Measurements from ENCODE around the gene LEFTY1.

DNA sequence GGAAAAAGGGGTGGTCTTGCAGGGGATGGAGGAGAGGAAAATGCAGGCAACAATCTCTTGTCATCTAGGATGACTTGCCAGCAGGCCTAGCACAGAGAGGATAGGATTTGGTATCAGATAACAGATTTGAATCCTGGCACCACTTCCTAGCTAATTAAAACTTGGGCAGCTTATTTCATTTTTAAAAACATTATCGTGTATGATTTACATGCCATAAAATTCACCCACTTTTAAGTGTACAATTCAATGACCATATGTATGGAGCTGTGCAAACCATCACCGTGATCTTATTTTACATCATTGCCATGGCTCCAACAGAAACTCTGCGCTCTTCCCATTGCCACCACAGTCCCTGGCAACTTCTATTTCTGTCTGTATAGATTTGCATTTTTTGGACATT lies 28.2 kb upstream of the LEFTY1 start:
- TF ChIP-seq ZBTB8A (CRISPR knock-in tag; IDR thresholded peaks at IDR 0.05; ENCODE audit: borderline replicate concordance, low read depth) = no peak
- TF ChIP-seq XBP1 (CRISPR knock-in tag; IDR thresholded peaks at IDR 0.05) = no peak
- no peak for TF ChIP-seq CBX5 (CRISPR knock-in tag; IDR thresholded peaks at IDR 0.05; ENCODE audit: borderline replicate concordance)
- TF ChIP-seq, protein P1, sequence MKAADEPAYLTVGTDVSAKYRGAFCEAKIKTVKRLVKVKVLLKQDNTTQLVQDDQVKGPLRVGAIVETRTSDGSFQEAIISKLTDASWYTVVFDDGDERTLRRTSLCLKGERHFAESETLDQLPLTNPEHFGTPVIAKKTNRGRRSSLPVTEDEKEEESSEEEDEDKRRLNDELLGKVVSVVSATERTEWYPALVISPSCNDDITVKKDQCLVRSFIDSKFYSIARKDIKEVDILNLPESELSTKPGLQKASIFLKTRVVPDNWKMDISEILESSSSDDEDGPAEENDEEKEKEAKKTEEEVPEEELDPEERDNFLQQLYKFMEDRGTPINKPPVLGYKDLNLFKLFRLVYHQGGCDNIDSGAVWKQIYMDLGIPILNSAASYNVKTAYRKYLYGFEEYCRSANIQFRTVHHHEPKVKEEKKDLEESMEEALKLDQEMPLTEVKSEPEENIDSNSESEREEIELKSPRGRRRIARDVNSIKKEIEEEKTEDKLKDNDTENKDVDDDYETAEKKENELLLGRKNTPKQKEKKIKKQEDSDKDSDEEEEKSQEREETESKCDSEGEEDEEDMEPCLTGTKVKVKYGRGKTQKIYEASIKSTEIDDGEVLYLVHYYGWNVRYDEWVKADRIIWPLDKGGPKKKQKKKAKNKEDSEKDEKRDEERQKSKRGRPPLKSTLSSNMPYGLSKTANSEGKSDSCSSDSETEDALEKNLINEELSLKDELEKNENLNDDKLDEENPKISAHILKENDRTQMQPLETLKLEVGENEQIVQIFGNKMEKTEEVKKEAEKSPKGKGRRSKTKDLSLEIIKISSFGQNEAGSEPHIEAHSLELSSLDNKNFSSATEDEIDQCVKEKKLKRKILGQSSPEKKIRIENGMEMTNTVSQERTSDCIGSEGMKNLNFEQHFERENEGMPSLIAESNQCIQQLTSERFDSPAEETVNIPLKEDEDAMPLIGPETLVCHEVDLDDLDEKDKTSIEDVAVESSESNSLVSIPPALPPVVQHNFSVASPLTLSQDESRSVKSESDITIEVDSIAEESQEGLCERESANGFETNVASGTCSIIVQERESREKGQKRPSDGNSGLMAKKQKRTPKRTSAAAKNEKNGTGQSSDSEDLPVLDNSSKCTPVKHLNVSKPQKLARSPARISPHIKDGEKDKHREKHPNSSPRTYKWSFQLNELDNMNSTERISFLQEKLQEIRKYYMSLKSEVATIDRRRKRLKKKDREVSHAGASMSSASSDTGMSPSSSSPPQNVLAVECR (CRISPR knock-in tag; IDR thresholded peaks at IDR 0.05; ENCODE audit: borderline replicate concordance) = no peak
- TF ChIP-seq, protein P2, sequence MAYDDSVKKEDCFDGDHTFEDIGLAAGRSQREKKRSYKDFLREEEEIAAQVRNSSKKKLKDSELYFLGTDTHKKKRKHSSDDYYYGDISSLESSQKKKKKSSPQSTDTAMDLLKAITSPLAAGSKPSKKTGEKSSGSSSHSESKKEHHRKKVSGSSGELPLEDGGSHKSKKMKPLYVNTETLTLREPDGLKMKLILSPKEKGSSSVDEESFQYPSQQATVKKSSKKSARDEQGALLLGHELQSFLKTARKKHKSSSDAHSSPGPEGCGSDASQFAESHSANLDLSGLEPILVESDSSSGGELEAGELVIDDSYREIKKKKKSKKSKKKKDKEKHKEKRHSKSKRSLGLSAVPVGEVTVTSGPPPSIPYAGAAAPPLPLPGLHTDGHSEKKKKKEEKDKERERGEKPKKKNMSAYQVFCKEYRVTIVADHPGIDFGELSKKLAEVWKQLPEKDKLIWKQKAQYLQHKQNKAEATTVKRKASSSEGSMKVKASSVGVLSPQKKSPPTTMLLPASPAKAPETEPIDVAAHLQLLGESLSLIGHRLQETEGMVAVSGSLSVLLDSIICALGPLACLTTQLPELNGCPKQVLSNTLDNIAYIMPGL (CRISPR knock-in tag; IDR thresholded peaks at IDR 0.05; ENCODE audit: borderline replicate concordance in 1 of 2, low read depth in 1 of 2) = no peak
